HG03469 (cell line): ENCODE data around the gene ARL11.

ENCODE experiments used
- ATAC-seq: cut with Tn5 transposase; IDR thresholded peaks from one replicate; pipeline ENCODE4 v1.9.1; 2021; ENCODE audit warnings: mild to moderate bottlenecking, moderate library complexity, moderate number of reproducible peaks; ENCODE audit not compliant: unreplicated experiment

The ARL11 gene

GRCh38 chr13:49646688-49647087 is 18.4 kb downstream of the ARL11 start:
- no peak for ATAC-seq

- ATAC-seq = no peak
These were observed 21.1 kb downstream of the ARL11 start for GRCh38 chr13:49649244-49649962.

- ATAC-seq = no peak
These were observed 21.6 kb downstream of the ARL11 start for GRCh38 chr13:49649963-49650312.

- no peak for ATAC-seq
These were observed 23.5 kb downstream of the ARL11 start for GRCh38 chr13:49651570-49652354.

- ATAC-seq = no peak
These were observed 24.3 kb downstream of the ARL11 start for GRCh38 chr13:49652355-49653305.

- ATAC-seq = no peak
These were observed 25.2 kb downstream of the ARL11 start for GRCh38 chr13:49653478-49653877.

GRCh38 chr13:49654011-49654410 is 25.7 kb downstream of the ARL11 start:
- no peak for ATAC-seq

- no peak for ATAC-seq
These were observed 27.6 kb downstream of the ARL11 start for GRCh38 chr13:49655906-49656305.

GRCh38 chr13:49657241-49657641 is 28.9 kb downstream of the ARL11 start:
- no peak for ATAC-seq

- no peak for ATAC-seq
These were observed 36.3 kb downstream of the ARL11 start for GRCh38 chr13:49664606-49665005.

- ATAC-seq = no peak
These were observed 39.5 kb downstream of the ARL11 start for GRCh38 chr13:49667773-49668172.

- ATAC-seq = no peak
These were observed 41.5 kb downstream of the ARL11 start for GRCh38 chr13:49669735-49670309.

GRCh38 chr13:49670828-49671227 is 42.5 kb downstream of the ARL11 start:
- ATAC-seq = no peak

- no peak for ATAC-seq
These were observed 48.4 kb downstream of the ARL11 start for GRCh38 chr13:49676581-49677298.

- no peak for ATAC-seq
These were observed 50.0 kb downstream of the ARL11 start for GRCh38 chr13:49678191-49678914.

GRCh38 chr13:49679246-49679645 is 50.9 kb downstream of the ARL11 start:
- no peak for ATAC-seq

- ATAC-seq = no peak
These were observed 53.6 kb downstream of the ARL11 start for GRCh38 chr13:49681842-49682435.
